ENCODE measurements around the gene GMDS.

- no peak for TF ChIP-seq CTCF (IDR thresholded peaks at IDR 0.05)
- TF ChIP-seq POLR2A (IDR thresholded peaks at IDR 0.05): no peak
These were observed 670.0 kb downstream of the GMDS start for GRCh38 chr6:1575210-1576041.

All from heart left ventricle (tissue), 13 donors.